Putamen (tissue), 1 donor: ENCODE results near the gene NOBOX.
A peak's percentile ranks its signal among the peaks of the same experiment; 100 is the strongest.
"Not testable (repeated sequence)": the region's sequence is repeated elsewhere in the genome, so short reads cannot be mapped to it uniquely, and the experiment has no call there.

Experiments used
- DNase-seq: peaks from one replicate; pipeline ENCODE4 v3.0.0-alpha.2; 2016; ENCODE audit warnings: low spot score

NOBOX gene

DNA sequence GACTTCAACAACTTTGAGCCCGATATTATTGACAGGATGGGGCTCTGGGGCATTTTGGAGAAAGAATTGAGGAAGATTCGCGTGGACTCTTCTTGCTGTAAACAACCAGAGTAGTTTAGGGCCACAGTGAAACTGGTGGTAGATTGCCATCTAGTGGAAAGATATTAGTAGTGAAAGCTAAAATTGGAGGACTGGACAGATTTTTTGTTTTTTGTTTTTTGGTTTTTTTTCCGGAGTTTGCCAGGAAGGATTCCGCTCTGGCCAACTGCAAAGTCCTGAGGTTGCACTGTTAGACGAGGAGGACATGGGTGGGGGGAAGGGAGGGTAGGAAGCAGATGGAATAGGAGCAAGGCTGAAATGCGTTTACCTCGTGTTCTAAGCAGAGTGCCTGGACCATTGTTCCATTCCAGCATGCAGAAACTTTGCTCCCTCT, 11.7 kb downstream of the NOBOX start:
- DNase-seq: peak; percentile 27

DNA sequence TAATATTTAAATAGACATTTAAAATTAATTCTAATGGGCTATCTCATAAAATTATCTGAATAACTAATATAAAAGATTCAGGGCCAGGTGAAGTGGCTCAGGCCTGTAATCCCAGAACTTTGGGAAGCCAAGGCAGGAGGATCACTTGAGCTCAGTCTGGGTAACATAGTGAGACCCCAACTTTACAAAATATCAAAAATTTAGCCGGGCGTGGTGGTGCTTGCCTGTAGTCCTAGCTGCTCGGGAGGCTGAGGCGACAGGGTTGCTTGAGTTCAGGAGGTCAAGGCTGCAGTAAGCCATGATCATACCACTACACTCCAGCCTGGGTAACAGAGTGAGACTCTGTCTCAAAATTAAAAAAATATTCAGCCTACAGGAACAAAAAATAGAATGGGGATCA, 12.5 kb downstream of the NOBOX start:
- no peak for DNase-seq

DNA sequence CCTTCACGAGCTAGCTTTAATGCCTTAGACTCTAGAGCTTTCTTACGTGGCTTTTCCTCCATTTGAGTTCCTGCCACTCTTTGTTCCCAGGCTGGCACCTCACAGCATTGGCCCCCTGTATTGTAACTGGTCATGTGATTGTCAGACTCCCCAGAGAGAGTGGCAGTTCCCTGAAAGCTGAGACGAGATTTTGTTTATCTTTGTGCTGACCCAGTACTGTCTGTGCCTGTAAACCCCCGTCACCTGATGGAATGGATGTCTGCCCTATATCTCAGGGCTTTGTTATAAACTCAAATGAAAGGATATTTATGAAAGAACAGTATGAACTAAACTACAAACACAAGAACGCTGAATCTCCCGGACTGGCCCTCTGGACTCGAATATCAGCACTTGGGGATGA, 13.0 kb downstream of the NOBOX start:
- DNase-seq: no peak

DNA sequence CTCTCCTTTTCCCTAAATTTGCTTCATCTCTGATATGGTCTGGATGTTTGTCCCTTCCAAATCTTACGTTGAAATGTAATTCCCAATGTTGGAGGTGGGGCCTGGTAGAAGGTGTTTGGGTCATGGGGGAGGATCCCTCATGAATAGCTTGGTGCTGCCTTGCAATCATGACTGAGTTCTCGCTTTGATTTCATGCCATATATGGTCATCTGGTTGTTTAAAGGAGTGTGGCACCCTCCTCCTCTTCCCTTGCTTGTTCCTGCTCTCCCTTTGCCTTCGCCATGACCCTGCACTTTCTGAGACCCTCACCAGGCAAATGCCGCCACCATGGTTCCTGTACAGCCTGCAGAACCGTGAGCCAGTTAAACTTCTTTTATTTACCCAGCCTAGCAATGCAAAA, 14.5 kb downstream of the NOBOX start:
- DNase-seq: no peak

DNA sequence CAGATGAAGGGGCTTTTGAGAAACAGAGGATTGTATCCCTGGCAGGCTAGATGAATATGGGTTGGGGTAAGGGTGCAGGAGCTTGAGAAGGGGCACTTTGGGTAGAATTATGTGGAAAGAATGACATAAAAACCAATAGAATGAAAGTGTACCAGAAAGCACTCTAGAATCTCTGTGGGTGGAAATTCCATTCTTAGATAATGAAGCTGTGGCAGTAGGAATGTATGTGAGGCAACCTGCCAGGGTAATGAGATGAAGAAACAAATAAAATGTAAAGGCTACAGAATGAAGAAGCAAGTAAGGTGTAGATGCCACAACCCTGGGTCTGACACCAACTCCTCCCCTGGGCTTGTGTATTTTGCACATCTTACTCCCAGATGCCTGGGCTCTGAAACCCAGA, 16.8 kb downstream of the NOBOX start:
- DNase-seq: no peak

DNA sequence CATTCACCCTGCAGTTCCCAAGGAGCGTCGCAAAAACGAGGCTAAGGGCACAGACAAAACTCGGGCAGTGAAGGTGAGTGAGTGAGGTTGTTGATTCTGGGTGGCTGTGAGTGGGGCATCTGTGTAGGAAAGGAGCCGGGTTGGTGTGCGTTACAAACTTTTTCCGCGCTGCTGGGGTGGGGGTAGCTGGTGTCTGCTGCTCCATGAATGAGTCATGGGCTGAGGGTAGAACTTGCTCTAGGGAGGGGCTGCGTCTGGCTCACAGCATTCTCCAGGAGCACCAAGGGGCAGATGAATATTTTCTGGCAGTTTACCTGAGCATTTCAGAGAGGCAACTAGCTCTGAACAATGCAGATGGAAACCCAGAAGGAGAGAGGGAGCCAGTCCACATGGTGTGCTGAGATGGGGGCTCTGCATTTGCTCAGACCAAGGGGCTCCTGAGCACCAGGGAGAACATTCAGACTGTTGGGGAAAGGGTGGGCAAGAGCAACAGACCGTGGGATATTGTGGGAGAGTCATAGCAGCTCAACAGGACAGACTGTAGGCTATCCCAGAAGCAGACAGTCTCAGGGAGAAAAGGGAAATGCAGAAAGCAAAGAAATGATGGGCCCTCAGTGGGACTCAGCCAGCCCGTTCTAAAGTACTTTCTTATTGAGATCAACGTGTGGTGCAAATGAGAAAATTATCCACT, 18.8 kb downstream of the NOBOX start:
- DNase-seq: no peak

DNA sequence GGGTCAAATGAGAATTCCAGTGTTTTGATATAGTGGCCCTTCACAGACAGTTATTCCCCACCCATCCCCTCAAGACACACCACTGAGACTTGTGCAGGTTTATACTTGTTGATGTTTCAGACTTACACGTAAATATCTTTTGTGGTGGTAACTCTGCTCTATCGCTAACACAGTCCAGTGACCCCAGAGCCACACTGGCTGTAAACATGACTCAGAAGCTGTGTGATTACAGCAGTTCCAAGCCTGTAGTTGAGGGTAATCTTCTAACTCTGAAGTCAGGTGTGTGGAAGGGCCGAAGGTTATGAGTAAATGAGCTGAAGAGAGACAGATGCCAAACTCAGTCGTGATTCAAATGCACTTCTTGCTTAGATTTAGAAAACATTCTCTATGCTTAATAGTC, 19.4 kb downstream of the NOBOX start:
- no peak for DNase-seq

DNA sequence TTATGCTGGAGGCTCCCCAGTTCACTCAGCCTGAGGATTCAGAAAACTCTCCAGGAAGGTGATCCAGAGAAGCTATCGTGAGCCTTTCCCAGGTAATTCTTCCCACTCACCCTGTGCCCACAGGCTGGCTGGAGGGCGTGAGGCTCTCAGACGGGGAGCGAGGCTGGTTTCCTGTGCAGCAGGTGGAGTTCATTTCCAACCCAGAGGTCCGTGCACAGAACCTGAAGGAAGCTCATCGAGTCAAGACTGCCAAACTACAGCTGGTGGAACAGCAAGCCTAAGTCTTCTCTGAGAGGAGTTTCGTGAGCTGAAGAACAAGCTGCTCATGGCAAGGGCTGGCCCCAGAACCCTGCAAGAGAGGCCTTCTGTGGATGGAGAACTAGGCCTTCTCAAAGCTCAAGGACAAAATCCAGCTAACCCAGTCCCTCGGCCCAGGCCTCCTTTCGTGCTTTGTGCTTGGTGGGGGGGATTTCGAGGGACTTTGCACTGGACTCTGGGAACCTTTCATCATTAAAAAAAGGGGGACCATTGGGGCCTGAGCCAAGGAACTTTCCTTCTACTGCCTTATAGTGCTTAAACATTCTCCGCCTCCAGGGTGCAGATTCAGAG, 23.6 kb downstream of the NOBOX start:
- no peak for DNase-seq

DNA sequence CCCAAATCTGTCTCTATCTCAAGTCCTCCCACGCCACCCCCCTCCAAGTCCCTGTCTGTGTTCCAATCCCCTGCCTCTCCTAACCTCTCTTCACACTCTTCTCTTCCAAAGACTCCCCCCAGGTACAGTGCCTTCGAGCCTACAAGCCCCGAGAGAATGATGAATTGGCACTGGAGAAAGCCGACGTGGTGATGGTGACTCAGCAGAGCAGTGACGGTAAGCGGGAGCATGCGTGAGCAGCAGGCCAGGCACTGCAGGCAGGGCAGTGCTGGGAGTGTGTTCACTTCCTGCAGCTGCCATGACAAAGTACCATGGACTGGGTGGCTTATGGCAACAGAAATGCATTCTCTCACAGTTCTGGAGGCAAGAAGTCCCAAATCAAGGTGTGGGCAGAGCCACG, 24.8 kb downstream of the NOBOX start:
- DNase-seq: no peak

DNA sequence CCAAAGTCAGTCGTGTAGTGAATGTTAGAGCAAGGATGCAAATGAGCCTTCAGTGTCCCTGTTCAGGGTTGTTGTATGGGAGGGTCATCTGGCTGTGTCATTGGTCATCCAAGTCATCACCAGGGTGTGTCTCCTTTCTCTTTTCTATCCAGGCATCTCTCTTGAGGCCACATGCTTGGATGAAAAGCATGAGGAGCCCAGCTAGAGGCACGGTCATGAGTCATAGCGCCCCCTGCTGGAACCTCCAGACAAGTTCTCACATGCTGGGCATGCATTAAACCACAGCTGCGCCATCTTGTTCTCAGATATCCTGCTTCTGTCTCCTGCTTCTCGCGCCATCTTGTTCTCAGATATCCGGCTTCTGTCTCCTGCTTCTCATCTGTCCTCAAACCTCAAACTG, 34.3 kb downstream of the NOBOX start:
- not testable (repeated sequence) for DNase-seq

DNA sequence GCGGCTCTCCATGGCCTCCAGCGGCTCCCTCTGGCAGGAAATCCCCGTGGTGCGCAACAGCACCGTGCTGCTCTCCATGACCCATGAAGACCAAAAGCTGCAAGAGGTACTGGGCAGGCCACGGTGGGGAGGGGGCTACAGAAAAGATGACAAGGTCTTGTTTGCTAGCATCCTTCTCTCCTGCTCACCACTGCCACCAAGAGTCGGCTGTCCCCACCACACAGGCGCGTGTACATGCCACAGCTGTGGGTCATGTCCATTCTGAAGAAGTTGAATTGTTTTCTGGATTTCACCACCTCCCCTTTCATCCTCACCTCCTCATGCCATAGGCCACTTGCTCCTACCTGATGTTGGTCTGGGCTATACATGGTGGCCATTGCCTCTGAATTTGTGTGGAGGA, 36.2 kb downstream of the NOBOX start:
- DNase-seq: not testable (repeated sequence)

DNA sequence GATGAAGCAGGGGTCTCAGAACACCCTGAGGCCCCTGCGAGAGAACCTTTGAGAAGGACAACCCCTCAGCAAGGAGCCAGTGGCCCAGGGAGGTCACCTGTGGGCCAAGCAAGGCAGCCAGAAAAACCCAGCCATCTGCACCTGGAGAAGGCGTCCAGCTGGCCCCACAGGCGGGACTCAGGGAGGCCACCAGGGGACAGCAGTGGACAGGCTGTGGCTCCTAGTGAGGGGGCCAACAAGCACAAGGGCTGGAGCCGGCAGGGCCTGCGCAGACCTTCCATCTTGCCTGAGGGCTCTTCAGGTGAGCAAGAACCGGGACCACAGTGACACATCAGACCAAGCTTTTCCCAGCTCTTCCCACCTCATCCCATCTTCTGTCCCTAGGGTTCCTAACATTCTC, 38.0 kb downstream of the NOBOX start:
- not testable (repeated sequence) for DNase-seq

DNA sequence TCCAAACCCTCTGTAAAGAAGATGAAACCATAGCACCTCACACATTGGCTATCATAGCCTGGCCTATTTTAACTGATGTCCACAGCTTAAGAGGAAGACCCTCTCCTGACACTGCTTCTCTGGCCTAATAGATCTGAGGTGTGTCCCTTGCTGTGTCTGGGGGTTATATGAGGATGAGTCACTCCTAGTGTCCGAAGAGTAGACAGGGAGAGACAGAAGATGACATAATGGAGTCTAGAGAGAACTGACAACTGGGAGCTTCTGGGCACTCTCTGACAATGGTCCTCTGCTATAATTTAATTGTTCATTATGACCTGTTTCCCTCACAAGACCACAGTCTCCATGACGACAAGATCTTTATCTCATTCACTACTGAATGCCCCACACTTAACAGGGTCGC, 41.4 kb downstream of the NOBOX start:
- not testable (repeated sequence) for DNase-seq

DNA sequence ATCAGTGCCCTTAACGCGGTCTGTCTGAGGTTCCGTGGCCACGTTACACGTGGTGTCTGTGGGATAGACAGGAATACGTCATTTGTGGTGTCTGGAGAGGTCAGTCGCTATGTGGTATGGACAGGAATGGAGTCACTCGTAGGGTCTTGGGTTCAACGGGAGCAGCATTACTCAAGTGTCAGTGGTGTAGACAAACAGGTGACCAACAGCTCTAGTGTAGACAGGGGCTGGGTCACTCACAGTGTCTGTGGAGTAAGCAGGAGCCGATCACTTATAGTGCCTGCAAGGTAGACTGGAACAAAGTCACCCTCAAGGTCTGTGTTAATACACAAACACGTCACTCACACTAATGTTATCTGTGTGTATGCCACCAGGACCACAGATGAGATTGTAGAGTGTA, 46.6 kb downstream of the NOBOX start:
- DNase-seq: not testable (repeated sequence)

DNA sequence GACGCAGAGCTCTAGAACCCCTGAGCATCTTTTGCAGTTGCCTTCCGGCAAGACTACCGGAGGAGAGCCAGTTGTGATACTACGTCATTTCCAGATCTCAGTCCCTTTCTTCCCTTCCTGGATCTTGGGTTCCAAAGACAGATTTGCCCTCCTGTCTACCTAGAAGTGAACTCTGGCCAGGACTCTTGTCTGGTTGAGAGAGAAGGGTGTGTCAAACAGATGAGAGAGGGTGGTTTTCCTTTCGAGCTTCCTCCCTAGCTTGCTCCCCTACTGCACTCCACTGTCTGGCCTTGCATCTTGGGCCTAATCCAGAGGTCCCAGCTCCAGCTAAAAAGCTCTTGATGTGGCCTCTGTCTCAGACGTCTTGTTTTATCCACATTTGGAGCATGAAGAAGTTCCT, 47.3 kb downstream of the NOBOX start:
- not testable (repeated sequence) for DNase-seq

DNA sequence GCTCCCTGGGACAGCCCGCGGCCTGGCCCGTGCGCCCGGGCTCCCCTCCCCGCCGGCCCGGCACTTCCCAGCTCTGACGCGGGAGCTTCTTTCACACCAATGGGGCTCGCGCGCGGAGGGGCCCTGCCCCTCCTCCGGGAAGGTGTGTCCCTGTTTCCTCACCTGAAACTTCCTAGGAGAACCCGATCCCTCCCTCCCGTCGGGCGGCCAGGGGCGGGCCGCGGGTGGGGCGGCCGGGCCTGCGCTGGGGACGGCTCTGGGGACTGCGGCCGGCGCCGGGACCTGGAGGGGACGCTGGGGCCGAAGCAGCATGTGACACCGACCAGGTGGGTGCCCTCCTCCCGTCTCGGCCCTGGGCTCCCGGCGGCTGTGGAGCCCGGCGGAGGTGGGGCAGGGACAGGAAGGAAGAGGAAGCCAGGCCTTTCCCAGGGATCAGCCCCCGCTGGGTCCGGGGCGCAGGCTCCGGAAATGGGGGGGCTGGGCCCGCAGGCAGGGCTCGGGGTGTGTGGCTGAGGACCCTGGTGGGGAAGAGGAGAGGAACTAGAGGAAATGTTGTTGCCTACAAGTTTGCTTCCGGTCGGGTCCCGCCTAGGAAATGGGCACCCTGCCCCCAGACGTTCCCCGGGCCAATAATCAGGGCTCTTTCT, 48.2 kb downstream of the NOBOX start, which contains the start of gene ARHGEF5:
ARHGEF5 (plus strand) TSS at position 227 of the 647 bp plus-strand sequence. CDS start 7,268 bp downstream, outside the sequence.
- not testable (repeated sequence) for DNase-seq

DNA sequence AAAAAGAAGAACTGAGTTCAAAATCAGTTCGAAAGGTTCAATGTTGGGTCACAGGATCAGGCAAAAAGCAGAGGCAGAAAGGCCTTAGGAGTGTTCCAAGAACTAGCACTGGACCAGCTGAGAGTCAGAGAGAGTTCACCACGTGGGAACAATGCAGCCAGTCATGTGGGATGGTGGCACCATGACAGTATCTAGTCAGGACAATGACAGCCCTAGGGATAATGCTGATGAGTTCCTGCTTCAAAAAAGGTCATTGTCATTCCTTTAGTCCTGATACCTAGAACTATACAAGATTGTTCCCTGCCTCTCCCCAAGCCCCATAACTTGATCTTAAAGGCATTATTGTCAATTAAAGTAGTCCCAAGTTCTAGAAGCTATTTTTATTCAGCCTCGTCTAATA, 51.8 kb downstream of the NOBOX start:
- DNase-seq: peak; percentile 16

DNA sequence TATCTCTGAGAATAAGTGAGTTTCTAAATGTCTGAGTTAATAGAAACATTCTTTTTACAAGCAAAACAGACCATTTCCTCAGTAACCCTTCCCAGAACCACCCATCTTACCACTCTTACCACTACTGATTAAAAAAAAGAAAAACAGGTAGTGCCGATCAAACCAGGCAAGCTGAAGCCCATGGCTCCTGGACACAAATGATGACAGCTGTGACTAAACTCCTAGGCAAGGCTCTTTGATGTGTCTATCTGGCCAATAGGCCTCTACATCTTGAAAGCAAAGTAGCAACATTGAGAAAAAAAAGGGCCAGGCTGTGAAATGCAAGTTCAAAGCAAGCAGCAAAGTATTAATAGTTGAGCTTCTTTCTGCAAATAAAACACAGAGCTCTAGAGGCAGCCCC, 54.9 kb downstream of the NOBOX start:
- DNase-seq: not testable (repeated sequence)
